PC-3 (cell line): Measurements from ENCODE around the gene PSMB7.

ENCODE experiments used
- EZH2phosphoT487 ChIP-seq: fragments of 300-600 bp; sonication (generic); IDR thresholded peaks from 2 replicates; pipeline ENCODE4 v1.6.1; 2018; ENCODE audit warnings: mild to moderate bottlenecking, antibody characterized with exemption, low read length, borderline replicate concordance
- TF ChIP-seq, protein P1 (sequence below): fragments of 300-600 bp; sonication (generic); conservative IDR thresholded peaks from 2 replicates; pipeline ENCODE4 v1.5.1; 2017; ENCODE audit warnings: antibody characterized with exemption, low read depth, mild to moderate bottlenecking, low read length

DNA sequence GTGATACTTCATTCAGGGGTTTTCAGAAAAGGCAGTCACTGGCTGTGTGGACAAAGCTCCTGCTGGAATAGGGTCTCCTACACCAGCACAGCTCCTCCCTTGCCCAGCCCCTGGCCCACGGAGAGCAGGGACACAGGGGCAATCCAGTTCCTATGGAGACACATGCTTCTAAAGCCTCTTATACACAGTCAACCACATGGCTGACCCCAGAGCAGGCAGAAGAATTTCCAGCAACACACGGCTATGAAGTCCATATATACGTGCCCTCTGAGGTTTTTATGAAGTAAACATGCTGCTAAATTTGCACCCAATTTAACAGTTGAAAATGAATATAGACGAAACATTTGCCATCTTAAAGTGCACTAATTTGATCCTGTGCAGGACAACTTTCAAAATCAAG, 19.4 kb downstream of the PSMB7 start:
- no peak for TF ChIP-seq EZH2phosphoT487
- TF ChIP-seq, protein P1, sequence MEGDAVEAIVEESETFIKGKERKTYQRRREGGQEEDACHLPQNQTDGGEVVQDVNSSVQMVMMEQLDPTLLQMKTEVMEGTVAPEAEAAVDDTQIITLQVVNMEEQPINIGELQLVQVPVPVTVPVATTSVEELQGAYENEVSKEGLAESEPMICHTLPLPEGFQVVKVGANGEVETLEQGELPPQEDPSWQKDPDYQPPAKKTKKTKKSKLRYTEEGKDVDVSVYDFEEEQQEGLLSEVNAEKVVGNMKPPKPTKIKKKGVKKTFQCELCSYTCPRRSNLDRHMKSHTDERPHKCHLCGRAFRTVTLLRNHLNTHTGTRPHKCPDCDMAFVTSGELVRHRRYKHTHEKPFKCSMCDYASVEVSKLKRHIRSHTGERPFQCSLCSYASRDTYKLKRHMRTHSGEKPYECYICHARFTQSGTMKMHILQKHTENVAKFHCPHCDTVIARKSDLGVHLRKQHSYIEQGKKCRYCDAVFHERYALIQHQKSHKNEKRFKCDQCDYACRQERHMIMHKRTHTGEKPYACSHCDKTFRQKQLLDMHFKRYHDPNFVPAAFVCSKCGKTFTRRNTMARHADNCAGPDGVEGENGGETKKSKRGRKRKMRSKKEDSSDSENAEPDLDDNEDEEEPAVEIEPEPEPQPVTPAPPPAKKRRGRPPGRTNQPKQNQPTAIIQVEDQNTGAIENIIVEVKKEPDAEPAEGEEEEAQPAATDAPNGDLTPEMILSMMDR, result no peak
